NCI-H510A (cell line): Measurements from ENCODE around the gene RAB9A.

Experiments
- DNase-seq: peaks from one replicate; lab custom pipeline; 2025; lab: John Stamatoyannopoulos, UW

The RAB9A gene

GRCh38 chrX:13748486-13748885 is 59.6 kb downstream of the RAB9A start:
- DNase-seq: no peak

GRCh38 chrX:13750204-13750603 is 61.3 kb downstream of the RAB9A start:
- DNase-seq: no peak

GRCh38 chrX:13750812-13751211 is 61.9 kb downstream of the RAB9A start:
- no peak for DNase-seq

- no peak for DNase-seq
These were observed 63.2 kb downstream of the RAB9A start for GRCh38 chrX:13752141-13752540.

GRCh38 chrX:13752646-13753045 is 63.7 kb downstream of the RAB9A start:
- no peak for DNase-seq

GRCh38 chrX:13754765-13755164 is 65.8 kb downstream of the RAB9A start:
- DNase-seq: no peak

- DNase-seq: no peak
These were observed 66.3 kb downstream of the RAB9A start for GRCh38 chrX:13755254-13755653.

GRCh38 chrX:13756381-13756780 is 67.5 kb downstream of the RAB9A start:
- DNase-seq: no peak

GRCh38 chrX:13759152-13759718 is 70.3 kb downstream of the RAB9A start:
- no peak for DNase-seq
